HG03575 (cell line): ENCODE results near the gene E2F4.

Experiments used
- ATAC-seq: cut with Tn5 transposase; IDR thresholded peaks from one replicate; pipeline ENCODE4 v1.9.1; 2021; ENCODE audit not compliant: unreplicated experiment, insufficient number of reproducible peaks, low FRiP score; ENCODE audit errors: extremely low read depth

Gene E2F4

DNA sequence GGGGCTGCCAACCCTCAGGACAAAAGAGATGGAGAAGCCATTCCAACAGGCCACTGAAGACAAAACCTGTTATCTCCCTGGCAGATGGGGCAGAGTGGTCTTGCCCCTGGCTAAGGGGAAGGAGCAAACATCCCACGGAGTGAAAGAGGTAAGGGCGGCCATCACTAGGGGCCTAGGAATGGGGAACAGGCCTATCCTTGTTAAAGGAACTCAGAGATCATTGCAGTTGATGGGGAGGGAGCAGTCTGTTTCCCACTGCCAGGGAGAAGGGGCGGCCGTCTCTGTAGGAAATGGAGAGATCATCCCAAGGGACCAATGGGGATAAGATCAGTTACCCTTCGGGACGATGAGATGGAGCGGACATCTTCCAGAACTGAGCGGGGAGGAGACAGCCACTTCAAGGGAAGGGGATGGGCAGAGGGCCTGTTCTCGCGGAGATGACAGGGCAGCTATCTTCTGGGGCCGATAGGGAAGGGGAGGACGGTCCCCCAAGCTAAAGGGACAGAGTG, 34.4 kb downstream of the E2F4 start:
- no peak for ATAC-seq

DNA sequence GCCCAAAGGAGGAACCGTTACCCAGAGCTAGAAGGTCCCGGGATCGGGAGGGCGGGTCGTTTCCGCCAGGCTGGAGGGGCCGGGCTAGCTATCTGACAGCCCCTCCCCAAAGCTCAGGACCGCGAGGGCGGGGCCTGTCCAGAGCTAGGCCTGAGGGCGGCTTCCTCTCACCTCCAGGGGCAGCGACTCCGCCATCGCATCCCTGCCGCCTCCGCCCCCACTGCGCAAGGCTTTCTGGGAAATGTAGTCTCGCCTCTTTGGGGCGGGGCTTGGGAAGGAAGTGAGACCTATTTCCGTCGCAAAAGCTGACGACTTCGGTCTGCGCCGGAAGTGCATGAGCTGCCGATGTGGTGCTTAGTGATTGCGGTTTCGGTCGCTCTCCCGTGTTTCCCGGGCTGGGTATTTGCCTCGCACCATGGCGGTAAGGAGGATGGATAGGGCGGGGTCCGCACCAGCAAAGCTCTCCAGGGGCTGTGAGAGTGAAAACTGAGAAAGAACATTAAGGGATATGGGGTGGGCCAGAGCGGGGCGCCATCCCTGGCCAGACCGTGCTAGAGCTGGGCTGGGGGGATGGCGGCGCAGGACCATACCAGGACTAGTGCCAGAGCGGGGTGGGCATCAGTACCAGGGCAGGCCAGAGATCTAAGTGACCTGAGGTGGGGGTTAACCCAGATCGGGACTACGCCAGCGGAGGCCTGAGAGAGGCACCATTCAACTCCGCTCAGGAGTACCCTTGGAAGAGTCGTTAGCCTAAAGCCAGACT, 35.0 kb downstream of the E2F4 start, which contains the start of gene TMEM208:
Gene TMEM208, plus strand, starts transcription at position 327 of the 763 bp plus-strand sequence. Its CDS starts 89 bp downstream, at position 416.
- ATAC-seq: no peak

DNA sequence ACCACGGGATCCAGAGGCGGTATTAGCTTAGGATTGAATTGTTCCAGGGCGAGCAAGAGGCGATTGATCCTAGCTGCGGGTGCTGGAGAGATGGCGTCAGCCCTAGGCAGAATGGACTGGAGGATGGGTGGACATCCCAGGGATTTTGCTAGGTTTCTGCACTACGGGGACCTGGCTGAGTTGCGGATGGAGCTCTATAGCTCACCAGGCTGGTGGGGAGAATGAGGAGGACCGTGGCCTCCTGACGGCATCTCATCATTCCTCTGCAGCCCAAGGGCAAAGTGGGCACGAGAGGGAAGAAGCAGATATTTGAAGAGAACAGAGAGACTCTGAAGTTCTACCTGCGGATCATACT, 35.6 kb downstream of the E2F4 start:
- no peak for ATAC-seq

DNA sequence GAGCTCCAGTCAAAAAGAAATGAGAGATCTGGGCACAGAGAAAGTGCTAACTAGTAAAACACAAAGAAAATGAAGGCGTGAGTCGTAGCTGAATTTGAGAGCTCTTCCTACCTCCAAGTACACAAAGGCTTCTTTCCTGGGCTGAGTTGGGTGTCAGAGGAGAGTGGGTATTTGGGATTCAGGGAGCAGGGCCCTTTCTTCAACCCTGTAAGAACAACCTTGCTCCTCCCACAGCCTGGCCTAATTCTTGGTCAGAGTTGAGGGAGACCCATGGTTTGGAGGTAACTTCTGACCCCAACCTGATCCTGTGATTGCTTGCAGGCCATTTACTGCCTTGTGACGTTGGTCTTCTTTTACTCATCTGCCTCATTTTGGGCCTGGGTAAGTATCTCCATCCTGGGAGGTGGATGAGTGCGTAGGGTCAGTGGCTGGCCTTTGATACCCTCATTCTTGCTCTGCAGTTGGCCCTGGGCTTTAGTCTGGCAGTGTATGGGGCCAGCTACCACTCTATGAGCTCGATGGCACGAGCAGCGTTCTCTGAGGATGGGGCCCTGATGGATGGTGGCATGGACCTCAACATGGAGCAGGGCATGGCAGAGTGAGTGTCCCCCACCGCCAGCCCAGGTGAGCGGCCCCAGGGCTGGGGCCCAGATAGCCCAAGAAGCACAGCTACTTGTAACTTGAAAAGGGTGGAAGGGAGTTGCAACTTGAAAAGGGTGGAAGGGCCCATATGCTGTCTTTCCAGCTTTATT, 36.3 kb downstream of the E2F4 start:
- ATAC-seq: no peak

- ATAC-seq: no peak
These were observed 37.0 kb downstream of the E2F4 start for GRCh38 chr16:67228905-67229304.

DNA sequence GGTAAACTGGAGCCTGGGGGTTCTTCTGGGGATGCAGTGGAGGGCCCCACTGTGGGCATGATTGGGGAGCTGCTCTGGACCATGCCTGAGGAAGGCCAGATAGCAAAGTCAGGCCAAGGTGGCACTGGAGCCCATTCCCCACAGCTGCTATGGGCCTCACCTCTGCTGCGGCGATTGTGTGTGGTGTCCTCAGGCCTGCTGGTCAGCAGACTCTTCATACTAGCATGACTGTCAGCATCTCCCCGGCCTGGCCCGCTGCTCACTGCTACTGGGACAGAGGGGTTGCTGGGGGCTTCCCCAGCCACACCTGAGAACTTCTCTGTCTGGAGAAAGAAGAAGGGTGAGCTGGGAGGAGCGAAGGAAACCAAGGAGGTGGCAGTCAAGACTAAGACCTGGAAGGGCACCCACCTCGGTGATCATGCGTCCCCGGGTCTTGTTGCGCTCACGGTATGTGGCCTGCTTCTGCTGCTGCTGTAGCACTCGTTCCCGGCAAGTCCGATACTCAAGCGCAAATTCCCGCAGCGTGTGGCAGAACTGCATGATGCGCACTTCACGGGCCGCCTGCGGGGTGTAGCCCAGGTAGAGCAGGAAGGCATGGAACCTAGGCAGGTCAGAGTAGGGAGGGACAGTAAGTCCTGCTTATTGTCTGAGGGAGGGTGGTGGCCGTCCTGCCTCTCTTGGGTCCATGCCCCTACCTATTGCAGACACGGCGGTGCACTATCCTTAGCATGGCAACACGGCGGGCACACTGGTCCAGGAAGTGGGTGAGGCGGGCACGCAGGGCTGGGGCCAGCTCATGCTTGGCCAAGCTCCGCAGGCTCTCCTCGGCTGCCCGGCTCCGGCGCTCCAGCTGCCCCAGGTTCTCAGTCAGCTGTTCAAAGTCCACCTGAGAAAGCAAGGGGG, 38.2 kb downstream of the E2F4 start:
- no peak for ATAC-seq

GRCh38 chr16:67230809-67231660, 39.1 kb downstream of the E2F4 start:
- ATAC-seq: no peak

GRCh38 chr16:67233596-67233995, 41.6 kb downstream of the E2F4 start:
- ATAC-seq: no peak

- no peak for ATAC-seq
These were observed 42.2 kb downstream of the E2F4 start for GRCh38 chr16:67234180-67234597.

DNA sequence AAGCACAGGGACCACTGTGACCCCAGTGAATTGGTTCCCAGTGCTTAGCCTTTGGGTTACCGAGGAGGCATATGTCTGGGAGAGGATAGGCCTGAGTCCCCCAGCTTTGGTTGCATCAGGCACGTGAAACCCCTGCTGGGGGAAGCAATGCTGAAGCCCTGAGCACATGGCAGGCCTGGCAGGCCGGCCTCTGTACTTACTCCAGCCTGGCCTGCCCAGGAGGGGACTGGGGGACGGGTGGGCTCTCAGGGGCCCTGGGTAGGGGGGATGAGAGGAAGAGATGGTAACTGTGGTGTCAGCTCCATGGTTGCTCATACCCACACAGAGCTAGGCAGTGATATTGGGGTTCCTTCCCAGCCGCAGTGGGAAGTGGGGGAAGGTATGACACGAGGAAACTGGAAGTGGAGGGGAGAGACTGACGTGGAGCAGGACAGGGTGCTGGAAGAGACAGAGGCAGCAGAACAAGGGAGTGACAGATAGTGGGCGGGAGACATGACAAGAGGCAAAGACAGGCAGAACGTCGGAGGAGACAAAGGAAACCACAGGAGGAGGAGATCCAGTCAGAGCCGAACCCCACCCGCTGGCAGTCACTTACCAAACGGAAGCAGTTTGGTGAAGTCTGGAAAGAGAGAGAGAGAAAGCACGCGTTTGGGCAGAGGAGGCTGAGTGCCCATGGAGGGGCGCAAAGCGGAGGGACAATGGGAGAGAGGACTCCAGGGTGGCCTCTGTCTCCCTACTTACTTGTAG, 44.0 kb downstream of the E2F4 start:
- no peak for ATAC-seq

GRCh38 chr16:67236563-67237395, 44.8 kb downstream of the E2F4 start:
- ATAC-seq: no peak

DNA sequence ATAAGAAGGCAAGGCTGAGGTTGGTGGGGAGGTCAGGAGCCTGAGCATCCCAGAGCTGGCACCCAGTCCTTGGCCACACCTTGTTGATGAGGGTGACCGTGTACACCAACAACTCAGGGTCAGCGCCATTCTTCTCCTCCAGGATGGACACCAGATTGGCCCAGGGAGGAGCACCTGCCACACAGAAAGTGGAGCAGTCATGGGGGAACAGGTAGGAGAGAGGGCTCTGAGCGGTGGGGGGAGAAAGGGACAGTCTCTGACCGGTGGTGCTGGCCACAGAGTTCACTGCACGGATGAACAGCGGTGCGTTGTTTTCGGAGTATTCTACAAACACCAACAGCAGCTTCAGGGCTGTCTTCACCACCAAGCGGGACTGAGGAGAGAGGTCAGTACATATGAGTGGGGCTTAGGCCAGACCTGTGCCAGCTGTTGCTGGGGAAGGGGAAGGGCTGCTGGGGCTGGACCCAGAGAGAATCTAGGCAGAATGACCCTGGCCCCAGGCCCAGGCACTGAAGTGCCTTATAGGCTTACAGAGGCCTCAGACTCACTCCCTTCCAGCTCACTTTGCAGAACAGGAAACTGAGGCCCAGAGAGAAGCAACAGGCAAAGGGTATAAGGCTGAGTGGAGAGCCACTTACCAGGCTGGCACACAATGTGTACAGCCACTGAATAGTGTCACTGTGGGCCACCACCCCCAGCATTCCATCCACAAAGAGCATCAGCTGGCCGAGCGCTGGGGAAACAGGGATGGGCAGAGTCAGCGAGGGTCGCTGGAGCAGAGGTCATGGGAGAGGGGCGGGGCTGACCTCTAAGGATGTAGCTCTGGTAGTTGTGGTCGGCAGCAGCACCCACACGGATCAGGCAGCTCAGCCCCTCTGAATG, 45.7 kb downstream of the E2F4 start:
- ATAC-seq: no peak

GRCh38 chr16:67238278-67238575, 46.3 kb downstream of the E2F4 start:
- ATAC-seq: no peak

DNA sequence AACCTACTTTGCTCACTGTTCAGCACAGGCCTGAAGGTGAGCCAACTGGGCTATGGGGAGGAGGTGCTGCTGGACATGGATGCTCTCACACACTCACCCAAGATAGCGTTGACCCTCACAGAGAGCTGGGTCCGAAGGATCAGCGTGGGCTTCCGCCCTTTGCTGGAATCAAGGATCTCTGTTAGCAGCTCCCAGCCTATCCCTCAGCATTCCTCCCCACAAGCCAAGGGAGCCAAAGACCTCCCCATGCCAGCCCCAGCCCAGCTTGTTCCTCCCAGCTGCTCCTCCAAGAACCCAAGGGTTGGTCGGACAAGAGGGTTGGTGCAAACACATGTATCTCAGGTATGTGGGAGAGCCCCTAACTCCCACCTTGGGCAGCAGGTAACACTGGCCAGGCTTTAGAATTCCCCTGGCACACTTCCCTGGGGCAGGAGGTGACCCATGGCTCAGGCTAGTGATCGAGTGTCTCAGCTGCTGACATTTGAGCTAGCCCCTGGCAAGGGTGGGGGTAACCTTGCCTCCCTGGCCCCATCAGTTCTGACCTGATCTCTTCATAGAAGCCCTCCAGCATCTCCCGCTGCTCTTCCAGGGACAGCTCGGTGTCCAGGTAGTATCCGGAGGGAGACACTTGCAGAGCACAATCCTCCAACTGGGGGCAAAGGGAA, 47.0 kb downstream of the E2F4 start:
- ATAC-seq: no peak

DNA sequence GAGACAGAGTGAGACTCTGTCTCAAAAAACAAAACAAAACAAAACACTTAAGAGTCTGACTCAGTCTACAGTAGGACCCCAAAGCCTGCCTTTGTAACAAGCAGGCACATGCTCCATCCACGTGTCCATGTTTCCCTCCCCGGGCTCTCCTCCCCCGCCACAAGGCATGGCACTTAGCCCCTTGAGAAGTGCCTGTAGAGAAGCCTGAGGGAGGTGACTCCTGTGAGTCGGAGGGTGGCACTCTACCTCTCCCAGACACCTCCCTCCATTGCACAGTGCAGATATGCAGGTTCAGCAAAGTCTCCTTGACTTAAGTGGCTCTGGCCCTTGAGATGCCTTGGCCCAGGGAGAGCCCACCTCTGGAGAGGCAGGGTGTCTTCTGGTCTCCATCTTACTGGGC, 48.6 kb downstream of the E2F4 start:
- no peak for ATAC-seq
